Epithelial cell of proximal tubule (primary cell): ENCODE results near the gene CD44. TPM values are rescaled to one million over a fixed set of nuclear protein-coding genes. Genes with fewer than 3 reads are reported as not detected.

Source experiments
- DNase-seq: peaks from one replicate; pipeline ENCODE4 v3.0.0-alpha.2; 2011; ENCODE audit warnings: low read depth
- H3K4me3 ChIP-seq: 2 replicates; pipeline ENCODE4 v1.5.1; 2011; ENCODE audit warnings: low read depth, mild to moderate bottlenecking, low read length
- CTCF ChIP-seq: conservative IDR thresholded peaks from 2 replicates; pipeline ENCODE4 v1.5.1; 2012; ENCODE audit warnings: low read depth, mild to moderate bottlenecking, low read length
- total RNA-seq: library from RNA; depleted of rRNA; stranded (reverse); fragments of >200 nt; gene quantifications from 2 replicates; pipeline ENCODE4 v1.2.3, GENCODE V29; 2015

The CD44 gene
- total RNA-seq, 1 donor from 2014 or later, result 296 TPM

DNA sequence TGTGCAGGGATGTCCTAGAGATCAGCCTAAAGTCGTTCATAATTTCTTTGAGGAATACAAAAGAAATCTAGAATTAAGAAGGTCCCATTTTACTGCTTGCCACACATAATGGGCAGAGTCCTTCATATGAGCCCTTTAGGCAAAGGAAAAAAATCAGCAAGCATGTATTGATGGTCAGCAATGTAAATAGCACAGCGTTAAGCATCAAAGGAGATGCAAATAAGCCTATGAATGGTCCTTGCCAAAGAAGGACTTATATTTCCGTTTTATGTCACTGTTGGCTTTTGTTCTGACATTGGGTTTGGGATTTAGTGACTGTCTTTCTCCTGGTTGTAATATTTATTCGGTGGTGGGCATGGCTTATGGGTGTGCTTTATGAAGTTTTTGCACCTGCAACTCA lies 69.8 kb downstream of the CD44 start:
- no peak for TF ChIP-seq CTCF
- no peak for DNase-seq
- H3K4me3 ChIP-seq, result no peak overlapping the region

- no peak for TF ChIP-seq CTCF
- DNase-seq, result no peak
- H3K4me3 ChIP-seq, result no peak overlapping the region
Measured at GRCh38 chr11:35210876-35211546, 72.0 kb downstream of the CD44 start.

DNA sequence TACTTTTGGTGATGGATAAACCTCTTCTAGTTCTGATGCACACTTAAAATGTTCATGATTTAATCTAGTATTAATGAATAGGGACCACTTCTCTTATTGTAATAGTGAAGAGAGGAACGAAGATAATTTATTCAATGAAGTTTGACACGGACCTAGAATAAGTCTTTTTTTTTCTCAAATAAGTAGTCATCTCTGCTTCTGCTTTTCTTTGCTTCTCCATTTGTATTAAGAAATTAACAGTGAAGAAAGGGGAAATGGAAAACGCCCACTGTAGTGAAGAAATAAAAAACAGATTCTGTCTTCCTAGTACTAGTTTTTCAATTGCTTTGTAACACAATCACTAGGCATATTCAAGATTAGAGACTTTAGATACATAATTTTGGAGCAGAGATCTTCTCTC lies 73.0 kb downstream of the CD44 start:
- DNase-seq, result no peak

DNA sequence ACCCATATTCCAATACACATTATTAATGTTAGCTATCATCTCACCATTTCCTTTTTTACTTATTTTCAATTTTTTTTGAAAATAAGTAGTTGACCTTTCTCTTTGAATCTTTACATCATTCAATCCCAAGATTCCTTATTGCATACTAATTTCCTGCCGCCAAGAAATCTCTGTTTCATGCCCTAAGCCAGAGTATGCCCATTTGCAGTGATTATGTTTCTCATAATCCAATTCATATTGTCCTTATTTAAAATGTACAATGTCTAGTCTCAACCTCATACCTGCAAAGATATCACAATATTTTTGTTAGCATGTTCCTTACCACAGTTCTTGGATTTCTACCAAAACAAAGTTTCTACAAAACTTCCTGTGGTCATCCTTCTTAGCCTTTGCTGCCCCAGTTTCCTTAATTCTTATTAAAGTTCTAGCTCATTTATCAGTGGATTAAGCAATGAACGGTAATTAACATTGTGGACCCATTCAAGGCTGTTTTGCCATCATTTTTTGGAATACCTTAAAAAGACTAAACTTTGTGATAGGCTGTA lies 75.3 kb downstream of the CD44 start:
- TF ChIP-seq CTCF, result no peak
- H3K4me3 ChIP-seq, result no peak overlapping the region

More for the DNA sequence above, 73.0 kb downstream of the CD44 start:
- no peak overlapping the region for H3K4me3 ChIP-seq
- TF ChIP-seq CTCF, result no peak

DNA sequence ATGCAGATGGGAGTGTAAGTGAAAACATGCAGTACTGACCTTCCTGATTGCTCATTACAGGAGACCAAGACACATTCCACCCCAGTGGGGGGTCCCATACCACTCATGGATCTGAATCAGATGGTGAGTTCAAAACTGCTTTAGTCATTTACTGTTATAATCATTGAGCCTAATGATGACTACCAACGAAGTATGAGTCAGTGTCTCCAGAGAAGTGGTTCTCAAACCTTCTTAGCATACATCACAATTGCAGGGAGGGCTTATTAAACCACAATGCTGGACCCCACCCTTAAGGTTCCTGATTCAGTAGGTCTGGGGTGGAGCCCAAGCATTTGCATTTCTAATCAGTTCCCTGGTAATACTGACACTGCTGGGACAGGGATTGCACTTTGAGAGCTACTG lies 75.8 kb downstream of the CD44 start:
- peak; percentile 96 for DNase-seq
- H3K4me3 ChIP-seq, result no peak overlapping the region
- TF ChIP-seq CTCF, result no peak

More for the DNA sequence above, 75.3 kb downstream of the CD44 start:
- no peak for DNase-seq

DNA sequence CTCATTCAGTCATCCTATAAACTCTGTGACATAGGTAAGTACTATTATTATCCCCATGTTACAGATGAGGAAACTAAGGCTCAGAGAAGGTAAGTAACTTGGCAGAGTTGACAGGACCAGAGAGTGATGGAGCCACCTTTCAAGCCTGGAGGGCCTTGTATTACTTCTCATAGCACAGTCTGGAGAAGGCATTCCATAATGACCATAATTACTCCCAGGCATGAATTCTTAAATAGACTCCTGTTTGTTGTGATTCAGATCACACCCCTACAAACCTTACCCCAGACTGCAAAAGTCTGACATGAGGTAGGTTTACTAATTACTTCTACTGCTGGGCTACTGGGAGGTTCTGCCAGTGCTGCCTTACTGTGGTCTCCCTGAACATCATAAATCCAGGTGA lies 77.0 kb downstream of the CD44 start:
- DNase-seq, result no peak
- TF ChIP-seq CTCF, result no peak

More for the DNA sequence above, 77.0 kb downstream of the CD44 start:
- no peak overlapping the region for H3K4me3 ChIP-seq
